Activated T-cell treated with anti-CD3 and anti-CD28 coated beads, Interleukin-2, amount 50 U/mL, for 1 hour (primary cell): ENCODE results near the gene EXD2.
"Not testable (repeated sequence)": the region's sequence is repeated elsewhere in the genome, so short reads cannot be mapped to it uniquely, and the experiment has no call there.

Experiments used
- DNase-seq: peaks from one replicate; pipeline ENCODE4 v3.0.0-alpha.2; 2020

Gene EXD2

GRCh38 chr14:69284170-69284569, 92.9 kb downstream of the EXD2 start:
- no peak for DNase-seq

- no peak for DNase-seq
Measured at GRCh38 chr14:69285661-69286255, 94.5 kb downstream of the EXD2 start.

- no peak for DNase-seq
Measured at GRCh38 chr14:69287098-69288010, 96.1 kb downstream of the EXD2 start.

GRCh38 chr14:69288011-69288771, 96.9 kb downstream of the EXD2 start:
- DNase-seq, result no peak

GRCh38 chr14:69288956-69289705, 97.8 kb downstream of the EXD2 start:
- no peak for DNase-seq

- DNase-seq, result no peak
Measured at GRCh38 chr14:69289811-69290520, 98.7 kb downstream of the EXD2 start.

GRCh38 chr14:69290881-69291280, 99.6 kb downstream of the EXD2 start:
- DNase-seq, result not testable (repeated sequence)

- no peak for DNase-seq
Measured at GRCh38 chr14:69291396-69291795, 100.1 kb downstream of the EXD2 start.

GRCh38 chr14:69291891-69292561, 100.7 kb downstream of the EXD2 start:
- no peak for DNase-seq
